Measurements from ENCODE around the gene LMX1A. TPM values are rescaled to one million over a fixed set of nuclear protein-coding genes. Genes with fewer than 3 reads are reported as not detected.

Gene LMX1A
- total and polyA plus RNA-seq, 2 donors (not counting 1 experiment from before 2014, with no cell fraction given): not detected

- no peak overlapping the region for H3K4me3 ChIP-seq (ENCODE audit: control extremely low read depth in 1 of 5, extremely low read depth in 1 of 5, insufficient read depth in 1 of 5, low read depth in 2 of 5, low read length in 4 of 5)
- H3K27ac ChIP-seq (ENCODE audit: low read length in 2 of 2): no peak overlapping the region
- ATAC-seq (ENCODE audit: low read depth): no peak
- H3K9ac ChIP-seq (ENCODE audit: low read length): no peak overlapping the region
- no peaks in the 10 kb centered on the region for H4K20me1 ChIP-seq (ENCODE audit: control insufficient read depth, insufficient read depth, low read length, poor library complexity, severe bottlenecking)
- no peaks in the 10 kb centered on the region for H3K36me3 ChIP-seq (replicated peaks in 1 of 2; ENCODE audit: control extremely low read depth in 1 of 2, control insufficient read depth in 1 of 2, extremely low read depth in 1 of 2, insufficient read depth in 2 of 2, low read length in 1 of 2)
- ChIA-PET POLR2A (no interaction called here), CTCF (no interaction called here)
- Mint-ChIP-seq H3K27ac (no peak overlapping the region), H3K4me3 (no peak overlapping the region), H3K9me3 (ENCODE audit: insufficient read depth) (peaks cover 3% of the 10 kb centered on the region), H3K4me1 (no peaks in the 10 kb centered on the region), H3K27me3 (peaks cover 60% of the 10 kb centered on the region)
- WGBS (ENCODE audit: insufficient coverage): no CpG with 5 or more reads among the region's 4 CpGs
- no peak overlapping the region for H3K4me2 ChIP-seq (replicated peaks; ENCODE audit: low read depth, low read length, poor library complexity, severe bottlenecking)
- H2AFZ ChIP-seq (ENCODE audit: insufficient read depth, low read depth, low read length, poor library complexity, severe bottlenecking): no peak overlapping the region
- intact Hi-C loops (cut with micrococcal nuclease): no loop called here
- TF ChIP-seq CTCF (IDR thresholded peaks at IDR 0.05) (no peak), EZH2 (IDR thresholded peaks at IDR 0.05; ENCODE audit: borderline replicate concordance, insufficient read depth, low read depth, low read length, poor library complexity, severe bottlenecking) (no peak)
- H3K9me3 ChIP-seq (ENCODE audit: control extremely low read depth in 1 of 3, control insufficient read depth in 2 of 3, insufficient read depth in 1 of 3, low read length in 2 of 3): no peaks in the 10 kb centered on the region
- H3K4me1 ChIP-seq (ENCODE audit: control insufficient read depth in 2 of 2, insufficient read depth in 2 of 2, low read length in 2 of 2): no peaks in the 10 kb centered on the region
- no peaks in the 10 kb centered on the region for H3K79me2 ChIP-seq (ENCODE audit: control insufficient read depth, insufficient read depth, low read length)
- no peak for DNase-seq
- peaks cover 0 to 22% (median 6%) of the 10 kb centered on the region in 4 experiments for H3K27me3 ChIP-seq (replicated peaks in 1 of 4; ENCODE audit: control extremely low read depth in 1 of 4, control insufficient read depth in 3 of 4, insufficient read depth in 4 of 4, low read length in 3 of 4)
These were observed 68.7 kb downstream of the LMX1A start for GRCh38 chr1:165287781-165288180.

- no peaks in the 10 kb centered on the region for H3K4me1 Mint-ChIP-seq
- no peaks in the 10 kb centered on the region for H4K20me1 ChIP-seq (ENCODE audit: control insufficient read depth, insufficient read depth, low read length, poor library complexity, severe bottlenecking)
- peaks cover 0 to 22% (median 6%) of the 10 kb centered on the region in 4 experiments for H3K27me3 ChIP-seq (replicated peaks in 1 of 4; ENCODE audit: control extremely low read depth in 1 of 4, control insufficient read depth in 3 of 4, insufficient read depth in 4 of 4, low read length in 3 of 4)
- no peaks in the 10 kb centered on the region for H3K79me2 ChIP-seq (ENCODE audit: control insufficient read depth, insufficient read depth, low read length)
- no peak for TF ChIP-seq CTCF (IDR thresholded peaks at IDR 0.05)
- no peak for TF ChIP-seq EZH2 (IDR thresholded peaks at IDR 0.05; ENCODE audit: borderline replicate concordance, insufficient read depth, low read depth, low read length, poor library complexity, severe bottlenecking)
- DNase-seq (no peak), ATAC-seq (ENCODE audit: low read depth) (no peak)
- H3K4me3 Mint-ChIP-seq: no peak overlapping the region
- H3K27ac ChIP-seq (ENCODE audit: low read length in 2 of 2): no peak overlapping the region
- H3K9me3 Mint-ChIP-seq (ENCODE audit: insufficient read depth): peaks cover 3% of the 10 kb centered on the region
- no peak overlapping the region for H3K9ac ChIP-seq (ENCODE audit: low read length)
- no peak overlapping the region for H3K27ac Mint-ChIP-seq
- no peak overlapping the region for H3K4me2 ChIP-seq (replicated peaks; ENCODE audit: low read depth, low read length, poor library complexity, severe bottlenecking)
- intact Hi-C loops (cut with micrococcal nuclease): no loop called here
- H2AFZ ChIP-seq (ENCODE audit: insufficient read depth, low read depth, low read length, poor library complexity, severe bottlenecking): no peak overlapping the region
- 100% methylated on average over 1 of the region's 3 CpGs for WGBS (ENCODE audit: insufficient coverage)
- H3K4me3 ChIP-seq (ENCODE audit: control extremely low read depth in 1 of 5, extremely low read depth in 1 of 5, insufficient read depth in 1 of 5, low read depth in 2 of 5, low read length in 4 of 5): no peak overlapping the region
- no peaks in the 10 kb centered on the region for H3K9me3 ChIP-seq (ENCODE audit: control extremely low read depth in 1 of 3, control insufficient read depth in 2 of 3, insufficient read depth in 1 of 3, low read length in 2 of 3)
- CTCF ChIA-PET: no interaction called here
- H3K27me3 Mint-ChIP-seq: peaks cover 61% of the 10 kb centered on the region
- H3K4me1 ChIP-seq (ENCODE audit: control insufficient read depth in 2 of 2, insufficient read depth in 2 of 2, low read length in 2 of 2): no peaks in the 10 kb centered on the region
- H3K36me3 ChIP-seq (replicated peaks in 1 of 2; ENCODE audit: control extremely low read depth in 1 of 2, control insufficient read depth in 1 of 2, extremely low read depth in 1 of 2, insufficient read depth in 2 of 2, low read length in 1 of 2): no peaks in the 10 kb centered on the region
- POLR2A ChIA-PET: no interaction called here
These were observed 69.2 kb downstream of the LMX1A start for GRCh38 chr1:165287329-165287728.

Measured in B cell (primary cell).